HepG2 (cell line): Measurements from ENCODE around the gene PSMB1. TPM values are rescaled to one million over a fixed set of nuclear protein-coding genes. Genes with fewer than 3 reads are reported as not detected.

Experiments used
- ATAC-seq: fragments of 200-7000 bp; cut with Tn5 transposase; 3 replicates; pipeline ENCODE4 v1.9.1; 2020; ENCODE audit warnings: mild to moderate bottlenecking, moderate library complexity
- BruUV-seq: library from RNA; stranded (reverse); fragments of 400-500 nt; replicated peaks from 2 replicates; lab custom pipeline; 2021; lab: Mats Ljungman, UMichigan
- CTCF ChIA-PET: fragments of 300-600 bp; formaldehyde crosslinking; extraction: SDS; loops from one replicate; lab custom pipeline; 2021; ENCODE audit warnings: low total read pairs, inconsistent platforms, low intra/inter-chr PET ratio; lab: Yijun Ruan, JAX
- POLR2A ChIA-PET: fragments of 350-600 bp; sonication (Branson Sonifier 250); formaldehyde crosslinking; loops from one replicate; lab custom pipeline; 2020; ENCODE audit warnings: antibody characterized with exemption, inconsistent platforms; lab: Yijun Ruan, JAX
- DNase-seq: peaks from one replicate; pipeline ENCODE4 v3.0.0-alpha.2; 2015; ENCODE audit warnings: low spot score
- FAIRE-seq: peaks from 3 replicates; lab custom pipeline; 2011; peaks lifted over from hg19 to GRCh38; lab: Jason Lieb, UNC
- H2AFZ ChIP-seq: one replicate; pipeline ENCODE4 v1.6.1; 2011; ENCODE audit warnings: low read length, inconsistent platforms
- H3K27ac ChIP-seq: fragments of 300-600 bp; 3 replicates; pipeline ENCODE4 v1.8.0; 2011; ENCODE audit warnings: mixed run types, mild to moderate bottlenecking, mixed read lengths, low read length, inconsistent platforms; ENCODE audit not compliant: insufficient read depth; ENCODE audit errors: extremely low read length
- H3K27me3 ChIP-seq, 2 experiments: fragments of 200-600 bp in 1 of 2; 2 replicates in 1 of 2; 3 replicates in 1 of 2; pipeline versions ENCODE4 v1.6.0 to v1.8.0; 2011; ENCODE audit warnings: low read length in 2 of 2, mild to moderate bottlenecking in 2 of 2, moderate library complexity in 2 of 2, inconsistent platforms in 1 of 2; ENCODE audit not compliant: insufficient read depth in 2 of 2, control insufficient read depth in 1 of 2
- H3K36me3 ChIP-seq, 2 experiments: fragments of 200-600 bp in 1 of 2; replicated peaks in 1 of 2; 2 replicates in 1 of 2; 3 replicates in 1 of 2; pipeline versions ENCODE4 v1.5.1 to v1.8.0; 2011; ENCODE audit warnings: low read length in 2 of 2, inconsistent platforms in 1 of 2; ENCODE audit not compliant: insufficient read depth in 2 of 2, control insufficient read depth in 1 of 2
- H3K4me1 ChIP-seq: 2 replicates; pipeline ENCODE4 v1.5.1; 2012; ENCODE audit warnings: low read length, inconsistent platforms; ENCODE audit not compliant: insufficient read depth
- H3K4me2 ChIP-seq: 2 replicates; pipeline ENCODE4 v1.6.0; 2011; ENCODE audit warnings: low read depth, low read length, inconsistent platforms
- H3K4me3 ChIP-seq, 3 experiments: fragments of 200-600 bp in 1 of 3; sonication (generic), shearing (Covaris generic) in 1 of 3; replicated peaks in 1 of 3; 2 replicates each; pipeline ENCODE4 v1.5.1; 2011 to 2016; ENCODE audit warnings: low read length in 3 of 3, inconsistent platforms in 2 of 3, low read depth in 2 of 3, mild to moderate bottlenecking in 2 of 3, control low read depth in 1 of 3, mixed read lengths in 1 of 3; ENCODE audit not compliant: insufficient read depth in 1 of 3
- H3K79me2 ChIP-seq: one replicate; pipeline ENCODE4 v1.6.1; 2011; ENCODE audit warnings: low read length, inconsistent platforms; ENCODE audit not compliant: insufficient read depth
- H3K9ac ChIP-seq: 2 replicates; pipeline ENCODE4 v1.6.0; 2011; ENCODE audit warnings: mild to moderate bottlenecking, low read depth, low read length, inconsistent platforms; ENCODE audit not compliant: insufficient read depth
- H3K9me3 ChIP-seq: 2 replicates; pipeline ENCODE4 v1.5.1; 2012; ENCODE audit warnings: mild to moderate bottlenecking, low read length
- H4K20me1 ChIP-seq: 2 replicates; pipeline ENCODE4 v1.6.0; 2011; ENCODE audit warnings: inconsistent platforms, mild to moderate bottlenecking, low read length, moderate library complexity; ENCODE audit not compliant: insufficient read depth
- CEBPG ChIP-seq: IDR thresholded peaks from 2 replicates; pipeline ENCODE4 v1.6.1; 2016
- HOXA3 ChIP-seq: sonication (generic); formaldehyde crosslinking; IDR thresholded peaks from 2 replicates; pipeline ENCODE4 v1.5.0; 2020; ENCODE audit warnings: missing genetic modification reagents
- RFX1 ChIP-seq: fragments of 450-650 bp; IDR thresholded peaks from 2 replicates; pipeline ENCODE4 v1.6.1; 2017
- RFXAP ChIP-seq: sonication (generic); formaldehyde crosslinking; IDR thresholded peaks from 2 replicates; pipeline ENCODE4 v1.4.0; 2020; ENCODE audit warnings: missing genetic modification reagents, borderline replicate concordance
- U2AF1 ChIP-seq: fragments of 200-400 bp; formaldehyde crosslinking; optimal IDR thresholded peaks from 2 replicates; pipeline ENCODE3; 2017; ENCODE audit warnings: mild to moderate bottlenecking, low read depth, low read length
- ZNF616 ChIP-seq: sonication (generic); formaldehyde crosslinking; IDR thresholded peaks from 2 replicates; pipeline ENCODE4 v1.5.0; 2020; ENCODE audit warnings: low read depth, mild to moderate bottlenecking, missing genetic modification reagents
- ZNF7 ChIP-seq: IDR thresholded peaks from 2 replicates; pipeline ENCODE4 v1.6.1; 2016; ENCODE audit warnings: missing biosample characterization, missing genetic modification reagents
- WGBS: methylation state at CpG from one replicate; pipeline ENCODE4 v1.1.6; 2017; ENCODE audit warnings: low lambda C conversion rate; 5-methylcytosine and 5-hydroxymethylcytosine counted together
- in situ Hi-C: cut with HindIII; loops from 2 replicates; pipeline ENCODE4 v1.10.0; 2017; ENCODE audit warnings: low pct_unique_long_range_greater_than_20kb; ENCODE audit not compliant: extremely low pct_ligation_motif_present
- intact Hi-C: fragments of 100-400 bp; cut with micrococcal nuclease; formaldehyde crosslinking; loops from one replicate; pipeline ENCODE4 v1.10.0; 2022; ENCODE audit not compliant: unreplicated experiment
- polyA plus RNA-seq, 8 experiments: library from polyadenylated mRNA; depleted of rRNA in 3 of 8; stranded (reverse) in 7 of 8; unstranded in 1 of 8; fragments of >200 nt; fragmentation: Illumina TruSeq in 4 of 8; extraction: Trizol in 4 of 8; gene quantifications; 2 replicates each; pipeline versions ENCODE4 v1.2.1 to v1.2.3, GENCODE V29; 2011 to 2016; ENCODE audit warnings: low read depth in 4 of 8, missing spikeins in 1 of 8, mixed read lengths in 1 of 8; ENCODE audit not compliant: insufficient read depth in 1 of 8
- total RNA-seq, 5 experiments: library from RNA; depleted of rRNA; stranded (reverse); fragments of >200 nt; fragmentation: Illumina TruSeq; extraction: Trizol; gene quantifications; 2 replicates each; pipeline ENCODE4 v1.2.3, GENCODE V29; 2016; ENCODE audit warnings: low read depth in 1 of 5
- TF ChIP-seq, protein P1 (sequence below): sonication (generic); formaldehyde crosslinking; IDR thresholded peaks from 2 replicates; pipeline ENCODE4 v1.4.0; 2020; ENCODE audit warnings: missing genetic modification reagents
- TF ChIP-seq, protein P2 (sequence below): sonication (generic); formaldehyde crosslinking; conservative IDR thresholded peaks from 2 replicates; pipeline ENCODE4 v1.4.0; 2020; ENCODE audit warnings: missing genetic modification reagents
- TF ChIP-seq, protein P3 (sequence below), 2 experiments: sonication (generic) in 1 of 2; formaldehyde crosslinking in 1 of 2; IDR thresholded peaks; 2 replicates each; pipeline versions ENCODE4 v1.4.0 to v1.6.1; 2018 to 2020; ENCODE audit warnings: missing genetic modification reagents in 2 of 2, borderline replicate concordance in 1 of 2, low read depth in 1 of 2, mild to moderate bottlenecking in 1 of 2, missing biosample characterization in 1 of 2
- TF ChIP-seq, protein P4 (sequence below): sonication (generic); formaldehyde crosslinking; IDR thresholded peaks from 2 replicates; pipeline ENCODE4 v1.5.0; 2020; ENCODE audit warnings: mild to moderate bottlenecking, missing genetic modification reagents
- TF ChIP-seq, protein P5 (sequence below): fragments of 450-650 bp; IDR thresholded peaks from 2 replicates; pipeline ENCODE4 v1.6.1; 2016

Gene PSMB1
- total and polyA plus RNA-seq, 2 of the 13 experiments (the other 11 are each of a cell fraction or from before 2014, with no cell fraction given): 528 to 592 TPM

DNA sequence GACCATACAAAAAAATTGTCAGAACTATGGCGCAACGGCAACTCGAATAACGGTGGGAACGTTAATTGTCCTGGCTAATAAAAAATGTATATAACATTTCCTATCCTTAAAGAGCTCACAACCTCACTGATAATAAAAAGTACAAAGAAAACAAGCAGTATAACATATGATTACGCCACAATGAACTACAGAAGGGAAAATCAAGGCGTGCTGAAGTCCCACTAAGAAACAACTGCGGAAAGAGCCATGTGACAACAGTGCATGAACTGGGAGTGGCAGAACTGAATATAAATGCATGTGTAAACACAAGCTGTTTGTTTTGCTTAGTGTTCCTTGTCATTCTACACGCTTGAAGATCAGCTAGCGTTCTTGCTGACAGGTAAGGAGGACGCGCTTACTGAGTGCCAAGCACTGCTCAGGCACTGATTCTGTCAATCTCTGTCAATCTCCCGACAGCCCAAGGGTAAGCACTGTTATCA is 466 bp upstream of the PSMB1 start (continued):
- TF ChIP-seq, protein P1, sequence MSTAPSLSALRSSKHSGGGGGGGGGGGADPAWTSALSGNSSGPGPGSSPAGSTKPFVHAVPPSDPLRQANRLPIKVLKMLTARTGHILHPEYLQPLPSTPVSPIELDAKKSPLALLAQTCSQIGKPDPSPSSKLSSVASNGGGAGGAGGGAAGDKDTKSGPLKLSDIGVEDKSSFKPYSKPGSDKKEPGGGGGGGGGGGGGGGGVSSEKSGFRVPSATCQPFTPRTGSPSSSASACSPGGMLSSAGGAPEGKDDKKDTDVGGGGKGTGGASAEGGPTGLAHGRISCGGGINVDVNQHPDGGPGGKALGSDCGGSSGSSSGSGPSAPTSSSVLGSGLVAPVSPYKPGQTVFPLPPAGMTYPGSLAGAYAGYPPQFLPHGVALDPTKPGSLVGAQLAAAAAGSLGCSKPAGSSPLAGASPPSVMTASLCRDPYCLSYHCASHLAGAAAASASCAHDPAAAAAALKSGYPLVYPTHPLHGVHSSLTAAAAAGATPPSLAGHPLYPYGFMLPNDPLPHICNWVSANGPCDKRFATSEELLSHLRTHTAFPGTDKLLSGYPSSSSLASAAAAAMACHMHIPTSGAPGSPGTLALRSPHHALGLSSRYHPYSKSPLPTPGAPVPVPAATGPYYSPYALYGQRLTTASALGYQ (CRISPR knock-in tag): no peak
- TF ChIP-seq RFXAP (CRISPR knock-in tag) (no peak), U2AF1 (no peak), CEBPG (CRISPR knock-in tag) (no peak), ZNF616 (CRISPR knock-in tag) (no peak), ZNF7 (no peak), RFX1 (no peak)
- TF ChIP-seq, all 625 proteins: peak for 20

DNA sequence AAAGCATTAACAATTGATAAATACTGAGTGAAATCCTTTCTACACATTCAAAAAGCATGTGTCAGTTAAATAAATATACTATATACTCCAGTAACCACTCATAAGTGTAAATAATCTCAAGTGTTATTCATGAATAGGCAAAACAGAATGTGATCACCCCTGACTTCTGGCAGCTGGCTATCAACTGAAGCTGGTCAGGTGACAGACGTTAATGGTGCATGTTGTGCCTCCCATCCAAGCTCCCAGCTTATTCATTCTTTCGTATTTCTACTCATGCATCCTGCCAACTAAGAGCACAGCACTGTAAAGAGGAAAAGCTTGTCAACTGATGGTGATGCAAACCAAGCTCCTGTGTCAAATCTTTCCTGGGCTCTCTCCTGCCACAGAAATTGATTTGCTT is 7.7 kb downstream of the PSMB1 start:
- H3K27ac ChIP-seq: no peak overlapping the region
- CTCF ChIA-PET: no interaction called here
- intact Hi-C loops (no loop called here), in situ Hi-C loops (no loop called here)
- no peak overlapping the region for H3K4me3 ChIP-seq
- peaks cover 65% of the 10 kb centered on the region for H3K79me2 ChIP-seq
- H3K4me1 ChIP-seq: peaks cover 15% of the 10 kb centered on the region
- no peak for FAIRE-seq
- H3K4me2 ChIP-seq: no peak overlapping the region
- BruUV-seq: no TSS peak
- no peaks in the 10 kb centered on the region for H3K27me3 ChIP-seq
- H4K20me1 ChIP-seq: peaks cover 42% of the 10 kb centered on the region
- peaks cover 34 to 96% of the 10 kb centered on the region in 2 experiments for H3K36me3 ChIP-seq
- POLR2A ChIA-PET: no interaction called here
- no peak for DNase-seq
- no peak for ATAC-seq
- H3K9ac ChIP-seq: no peak overlapping the region
- no peak overlapping the region for H2AFZ ChIP-seq
- no peaks in the 10 kb centered on the region for H3K9me3 ChIP-seq
- 88% methylated on average over 2 of the region's 2 CpGs for WGBS
- TF ChIP-seq, protein P2, sequence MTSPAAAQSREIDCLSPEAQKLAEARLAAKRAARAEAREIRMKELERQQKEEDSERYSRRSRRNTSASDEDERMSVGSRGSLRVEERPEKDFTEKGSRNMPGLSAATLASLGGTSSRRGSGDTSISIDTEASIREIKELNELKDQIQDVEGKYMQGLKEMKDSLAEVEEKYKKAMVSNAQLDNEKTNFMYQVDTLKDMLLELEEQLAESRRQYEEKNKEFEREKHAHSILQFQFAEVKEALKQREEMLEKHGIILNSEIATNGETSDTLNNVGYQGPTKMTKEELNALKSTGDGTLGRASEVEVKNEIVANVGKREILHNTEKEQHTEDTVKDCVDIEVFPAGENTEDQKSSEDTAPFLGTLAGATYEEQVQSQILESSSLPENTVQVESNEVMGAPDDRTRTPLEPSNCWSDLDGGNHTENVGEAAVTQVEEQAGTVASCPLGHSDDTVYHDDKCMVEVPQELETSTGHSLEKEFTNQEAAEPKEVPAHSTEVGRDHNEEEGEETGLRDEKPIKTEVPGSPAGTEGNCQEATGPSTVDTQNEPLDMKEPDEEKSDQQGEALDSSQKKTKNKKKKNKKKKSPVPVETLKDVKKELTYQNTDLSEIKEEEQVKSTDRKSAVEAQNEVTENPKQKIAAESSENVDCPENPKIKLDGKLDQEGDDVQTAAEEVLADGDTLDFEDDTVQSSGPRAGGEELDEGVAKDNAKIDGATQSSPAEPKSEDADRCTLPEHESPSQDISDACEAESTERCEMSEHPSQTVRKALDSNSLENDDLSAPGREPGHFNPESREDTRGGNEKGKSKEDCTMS (CRISPR knock-in tag): no peak
- no peak for TF ChIP-seq HOXA3 (CRISPR knock-in tag)
- TF ChIP-seq, protein P3, sequence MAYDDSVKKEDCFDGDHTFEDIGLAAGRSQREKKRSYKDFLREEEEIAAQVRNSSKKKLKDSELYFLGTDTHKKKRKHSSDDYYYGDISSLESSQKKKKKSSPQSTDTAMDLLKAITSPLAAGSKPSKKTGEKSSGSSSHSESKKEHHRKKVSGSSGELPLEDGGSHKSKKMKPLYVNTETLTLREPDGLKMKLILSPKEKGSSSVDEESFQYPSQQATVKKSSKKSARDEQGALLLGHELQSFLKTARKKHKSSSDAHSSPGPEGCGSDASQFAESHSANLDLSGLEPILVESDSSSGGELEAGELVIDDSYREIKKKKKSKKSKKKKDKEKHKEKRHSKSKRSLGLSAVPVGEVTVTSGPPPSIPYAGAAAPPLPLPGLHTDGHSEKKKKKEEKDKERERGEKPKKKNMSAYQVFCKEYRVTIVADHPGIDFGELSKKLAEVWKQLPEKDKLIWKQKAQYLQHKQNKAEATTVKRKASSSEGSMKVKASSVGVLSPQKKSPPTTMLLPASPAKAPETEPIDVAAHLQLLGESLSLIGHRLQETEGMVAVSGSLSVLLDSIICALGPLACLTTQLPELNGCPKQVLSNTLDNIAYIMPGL (CRISPR knock-in tag; IDR thresholded peaks at IDR 0.05; ENCODE audit: borderline replicate concordance in 1 of 2, low read depth in 1 of 2): no peak
- TF ChIP-seq, protein P4, sequence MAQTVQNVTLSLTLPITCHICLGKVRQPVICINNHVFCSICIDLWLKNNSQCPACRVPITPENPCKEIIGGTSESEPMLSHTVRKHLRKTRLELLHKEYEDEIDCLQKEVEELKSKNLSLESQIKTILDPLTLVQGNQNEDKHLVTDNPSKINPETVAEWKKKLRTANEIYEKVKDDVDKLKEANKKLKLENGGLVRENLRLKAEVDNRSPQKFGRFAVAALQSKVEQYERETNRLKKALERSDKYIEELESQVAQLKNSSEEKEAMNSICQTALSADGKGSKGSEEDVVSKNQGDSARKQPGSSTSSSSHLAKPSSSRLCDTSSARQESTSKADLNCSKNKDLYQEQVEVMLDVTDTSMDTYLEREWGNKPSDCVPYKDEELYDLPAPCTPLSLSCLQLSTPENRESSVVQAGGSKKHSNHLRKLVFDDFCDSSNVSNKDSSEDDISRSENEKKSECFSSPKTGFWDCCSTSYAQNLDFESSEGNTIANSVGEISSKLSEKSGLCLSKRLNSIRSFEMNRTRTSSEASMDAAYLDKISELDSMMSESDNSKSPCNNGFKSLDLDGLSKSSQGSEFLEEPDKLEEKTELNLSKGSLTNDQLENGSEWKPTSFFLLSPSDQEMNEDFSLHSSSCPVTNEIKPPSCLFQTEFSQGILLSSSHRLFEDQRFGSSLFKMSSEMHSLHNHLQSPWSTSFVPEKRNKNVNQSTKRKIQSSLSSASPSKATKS (CRISPR knock-in tag): no peak
- TF ChIP-seq, protein P5, sequence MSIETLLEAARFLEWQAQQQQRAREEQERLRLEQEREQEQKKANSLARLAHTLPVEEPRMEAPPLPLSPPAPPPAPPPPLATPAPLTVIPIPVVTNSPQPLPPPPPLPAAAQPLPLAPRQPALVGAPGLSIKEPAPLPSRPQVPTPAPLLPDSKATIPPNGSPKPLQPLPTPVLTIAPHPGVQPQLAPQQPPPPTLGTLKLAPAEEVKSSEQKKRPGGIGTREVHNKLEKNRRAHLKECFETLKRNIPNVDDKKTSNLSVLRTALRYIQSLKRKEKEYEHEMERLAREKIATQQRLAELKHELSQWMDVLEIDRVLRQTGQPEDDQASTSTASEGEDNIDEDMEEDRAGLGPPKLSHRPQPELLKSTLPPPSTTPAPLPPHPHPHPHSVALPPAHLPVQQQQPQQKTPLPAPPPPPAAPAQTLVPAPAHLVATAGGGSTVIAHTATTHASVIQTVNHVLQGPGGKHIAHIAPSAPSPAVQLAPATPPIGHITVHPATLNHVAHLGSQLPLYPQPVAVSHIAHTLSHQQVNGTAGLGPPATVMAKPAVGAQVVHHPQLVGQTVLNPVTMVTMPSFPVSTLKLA: no peak
